HUES48 (cell line): Measurements from ENCODE around the gene RAB4A.

Experiments
- H3K27ac ChIP-seq: one replicate; pipeline ENCODE4 v1.7.0; 2013; ENCODE audit warnings: low read depth, low read length, inconsistent platforms
- H3K27me3 ChIP-seq: 2 replicates; pipeline ENCODE4 v1.6.1; 2013; ENCODE audit warnings: mild to moderate bottlenecking, low read length; ENCODE audit not compliant: control insufficient read depth, insufficient read depth
- H3K36me3 ChIP-seq: 2 replicates; pipeline ENCODE4 v1.6.1; 2013; ENCODE audit warnings: low read length; ENCODE audit not compliant: control insufficient read depth, insufficient read depth
- H3K4me1 ChIP-seq: 2 replicates; pipeline ENCODE4 v1.6.1; 2013; ENCODE audit warnings: mild to moderate bottlenecking, low read length; ENCODE audit not compliant: control insufficient read depth, insufficient read depth
- H3K4me3 ChIP-seq: 2 replicates; pipeline ENCODE4 v1.5.1; 2013; ENCODE audit warnings: mild to moderate bottlenecking, low read depth, low read length
- H3K9ac ChIP-seq: 2 replicates; pipeline ENCODE4 v1.6.1; 2013; ENCODE audit warnings: mild to moderate bottlenecking, low read depth, low read length, moderate library complexity
- H3K9me3 ChIP-seq: 2 replicates; pipeline ENCODE4 v1.6.1; 2013; ENCODE audit warnings: low read length; ENCODE audit not compliant: control insufficient read depth, insufficient read depth

The RAB4A gene

DNA sequence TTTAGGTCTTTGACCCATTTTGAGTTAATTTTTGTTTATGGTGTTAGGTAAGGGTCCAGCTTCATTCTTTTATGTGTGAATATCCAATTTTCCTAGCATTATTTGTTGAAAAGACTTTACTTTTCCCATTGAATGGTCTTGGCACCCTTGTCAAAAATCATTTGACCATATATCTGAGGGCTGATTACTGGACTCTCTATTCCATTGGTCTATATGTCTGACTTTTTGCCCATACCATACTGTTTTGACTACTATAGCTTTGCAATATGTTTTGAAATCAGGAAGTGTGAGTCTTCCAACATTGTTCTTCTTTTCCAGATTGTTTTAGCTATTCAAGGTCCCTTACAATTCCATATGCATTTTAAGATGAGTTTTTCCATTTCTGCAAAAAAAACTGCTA lies 83.3 kb downstream of the RAB4A start:
- no peak overlapping the region for H3K27ac ChIP-seq
- H3K4me3 ChIP-seq: no peak overlapping the region
- no peaks in the 10 kb centered on the region; the same call in 1 of the 2 replicates for H3K4me1 ChIP-seq
- H3K36me3 ChIP-seq: no peaks in the 10 kb centered on the region
- H3K9ac ChIP-seq: no peak overlapping the region
- H3K9me3 ChIP-seq: no peaks in the 10 kb centered on the region
- H3K27me3 ChIP-seq: no peaks in the 10 kb centered on the region
